ENCODE data around the gene PECR. TPM values are rescaled to one million over a fixed set of nuclear protein-coding genes. Genes with fewer than 3 reads are reported as not detected.

PECR gene
- total and polyA plus RNA-seq, 2 of the 13 experiments (the other 11 are each of a cell fraction or from before 2014, with no cell fraction given) = 151 to 153 TPM

DNA sequence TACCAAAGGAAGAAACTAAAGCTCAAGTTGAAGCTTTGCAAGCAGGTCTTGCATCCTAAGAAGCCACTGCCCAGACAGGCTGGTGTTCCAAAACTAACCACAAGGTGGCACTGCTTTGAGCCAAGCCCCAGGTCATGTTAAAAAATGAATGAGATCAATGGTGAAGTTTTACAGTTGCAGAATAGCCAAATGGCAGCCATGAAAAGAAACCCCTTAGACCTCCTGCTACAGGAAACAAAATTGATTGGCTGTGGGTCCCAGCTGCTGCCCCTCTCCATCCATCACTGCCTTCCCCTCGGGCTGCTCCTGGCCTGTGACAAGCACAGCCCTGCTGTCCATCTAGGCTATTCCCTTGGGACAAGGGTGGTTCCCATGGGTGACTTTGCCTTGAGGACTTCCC lies 47.5 kb downstream of the PECR start (continued):
- TF ChIP-seq, protein P1, sequence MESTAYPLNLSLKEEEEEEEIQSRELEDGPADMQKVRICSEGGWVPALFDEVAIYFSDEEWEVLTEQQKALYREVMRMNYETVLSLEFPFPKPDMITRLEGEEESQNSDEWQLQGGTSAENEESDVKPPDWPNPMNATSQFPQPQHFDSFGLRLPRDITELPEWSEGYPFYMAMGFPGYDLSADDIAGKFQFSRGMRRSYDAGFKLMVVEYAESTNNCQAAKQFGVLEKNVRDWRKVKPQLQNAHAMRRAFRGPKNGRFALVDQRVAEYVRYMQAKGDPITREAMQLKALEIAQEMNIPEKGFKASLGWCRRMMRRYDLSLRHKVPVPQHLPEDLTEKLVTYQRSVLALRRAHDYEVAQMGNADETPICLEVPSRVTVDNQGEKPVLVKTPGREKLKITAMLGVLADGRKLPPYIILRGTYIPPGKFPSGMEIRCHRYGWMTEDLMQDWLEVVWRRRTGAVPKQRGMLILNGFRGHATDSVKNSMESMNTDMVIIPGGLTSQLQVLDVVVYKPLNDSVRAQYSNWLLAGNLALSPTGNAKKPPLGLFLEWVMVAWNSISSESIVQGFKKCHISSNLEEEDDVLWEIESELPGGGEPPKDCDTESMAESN (CRISPR knock-in tag; conservative IDR thresholded peaks at IDR 0.05) = no peak
- TF ChIP-seq ZNF501 (CRISPR knock-in tag; IDR thresholded peaks at IDR 0.05) (peak; percentile 35; the same call in 1 of the 2 replicates), ZBTB46 (CRISPR knock-in tag; IDR thresholded peaks at IDR 0.05; ENCODE audit: borderline replicate concordance) (no peak), CCDC6 (CRISPR knock-in tag; IDR thresholded peaks at IDR 0.05) (no peak), ZNF629 (CRISPR knock-in tag; conservative IDR thresholded peaks at IDR 0.05) (no peak), FOXJ3 (CRISPR knock-in tag; IDR thresholded peaks at IDR 0.05; ENCODE audit: borderline replicate concordance) (no peak), HIVEP1 (CRISPR knock-in tag; IDR thresholded peaks at IDR 0.05) (no peak), ZSCAN20 (CRISPR knock-in tag; IDR thresholded peaks at IDR 0.05; ENCODE audit: borderline replicate concordance) (no peak), TCF7L2 (IDR thresholded peaks at IDR 0.05; ENCODE audit: low read depth, low read length) (no peak), PAX8 (CRISPR knock-in tag; IDR thresholded peaks at IDR 0.05; ENCODE audit: borderline replicate concordance) (no peak), ZBTB37 (CRISPR knock-in tag; IDR thresholded peaks at IDR 0.05) (no peak), REXO4 (CRISPR knock-in tag; IDR thresholded peaks at IDR 0.05; ENCODE audit: borderline replicate concordance) (no peak)
- TF ChIP-seq, protein P2, sequence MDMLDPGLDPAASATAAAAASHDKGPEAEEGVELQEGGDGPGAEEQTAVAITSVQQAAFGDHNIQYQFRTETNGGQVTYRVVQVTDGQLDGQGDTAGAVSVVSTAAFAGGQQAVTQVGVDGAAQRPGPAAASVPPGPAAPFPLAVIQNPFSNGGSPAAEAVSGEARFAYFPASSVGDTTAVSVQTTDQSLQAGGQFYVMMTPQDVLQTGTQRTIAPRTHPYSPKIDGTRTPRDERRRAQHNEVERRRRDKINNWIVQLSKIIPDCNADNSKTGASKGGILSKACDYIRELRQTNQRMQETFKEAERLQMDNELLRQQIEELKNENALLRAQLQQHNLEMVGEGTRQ (IDR thresholded peaks at IDR 0.05; ENCODE audit: low read depth, low read length) = no peak
- TF ChIP-seq, protein P2 (CRISPR knock-in tag; IDR thresholded peaks at IDR 0.05; ENCODE audit: borderline replicate concordance) = no peak
